HepG2 (cell line): ENCODE measurements around the gene ST3GAL4.

Source experiments
- CTCF ChIP-seq: sonication (generic); formaldehyde crosslinking; IDR thresholded peaks from 2 replicates; pipeline ENCODE4 v1.5.0; 2020; ENCODE audit warnings: mild to moderate bottlenecking, missing genetic modification reagents, moderate library complexity
- HMG20A ChIP-seq: IDR thresholded peaks from 2 replicates; pipeline ENCODE4 v1.6.1; 2016; ENCODE audit warnings: borderline replicate concordance
- ZNF143 ChIP-seq: sonication (generic); formaldehyde crosslinking; IDR thresholded peaks from 2 replicates; pipeline ENCODE4 v1.4.0; 2020; ENCODE audit warnings: missing genetic modification reagents

GRCh38 chr11:126310200-126310991, 45.1 kb upstream of the ST3GAL4 start:
- TF ChIP-seq CTCF: peak; percentile 95
- TF ChIP-seq HMG20A (CRISPR knock-in tag): no peak
- TF ChIP-seq ZNF143 (CRISPR knock-in tag): no peak
